SU-DHL-6 (cell line): ENCODE measurements around the gene NSMCE1.

Experiments
- H2AFZ ChIP-seq: fragments of 200-600 bp; sonication (generic); 2 replicates; pipeline ENCODE4 v1.6.1; 2014; ENCODE audit warnings: low read depth, mild to moderate bottlenecking, moderate library complexity, mixed read lengths, antibody characterized with exemption, low read length; ENCODE audit not compliant: severe bottlenecking
- H3F3A ChIP-seq: fragments of 200-600 bp; shearing (Covaris generic); 2 replicates; pipeline ENCODE4 v1.6.0; 2016; ENCODE audit warnings: antibody characterized with exemption, mild to moderate bottlenecking; ENCODE audit not compliant: insufficient read depth
- H3K27ac ChIP-seq: fragments of 200-600 bp; sonication (generic); 2 replicates; pipeline ENCODE4 v1.5.1; 2016; ENCODE audit warnings: low read depth, mild to moderate bottlenecking, low read length, moderate library complexity, mixed read lengths
- H3K27me3 ChIP-seq: fragments of 200-600 bp; sonication (generic), shearing (Covaris generic); 2 replicates; pipeline ENCODE4 v1.6.0; 2014; ENCODE audit warnings: mild to moderate bottlenecking, low read length
- H3K36me3 ChIP-seq: fragments of 200-600 bp; sonication (generic); 2 replicates; pipeline ENCODE4 v1.6.1; 2014; ENCODE audit warnings: mild to moderate bottlenecking, low read length, mixed read lengths
- H3K4me2 ChIP-seq: fragments of 300-600, 200-600 bp; shearing (Covaris generic), sonication (generic); 2 replicates; pipeline ENCODE4 v1.6.0; 2014; ENCODE audit warnings: low read length, low read depth, mild to moderate bottlenecking; ENCODE audit not compliant: poor library complexity, severe bottlenecking
- H3K4me3 ChIP-seq: fragments of 200-600 bp; sonication (generic); 2 replicates; pipeline ENCODE4 v1.5.1; 2014; ENCODE audit warnings: antibody characterized with exemption, low read length, mild to moderate bottlenecking, mixed read lengths; ENCODE audit not compliant: insufficient read depth, poor library complexity, severe bottlenecking
- H3K79me2 ChIP-seq: fragments of 200-600 bp; sonication (generic); 2 replicates; pipeline ENCODE4 v1.6.1; 2014; ENCODE audit warnings: mild to moderate bottlenecking, low read length, moderate library complexity; ENCODE audit not compliant: insufficient read depth
- H3K9ac ChIP-seq: fragments of 200-600 bp; sonication (generic); 2 replicates; pipeline ENCODE4 v1.7.0; 2014; ENCODE audit warnings: mild to moderate bottlenecking, low read length
- H3K9me2 ChIP-seq: fragments of 200-600 bp; sonication (generic); replicated peaks from 2 replicates; pipeline ENCODE4 v1.6.1; 2014; ENCODE audit warnings: low read length; ENCODE audit not compliant: insufficient read depth
- H3K9me3 ChIP-seq: fragments of 200-600 bp; sonication (generic); 2 replicates; pipeline ENCODE4 v1.6.1; 2014; ENCODE audit warnings: low read length, mixed read lengths; ENCODE audit not compliant: insufficient read depth
- H4K20me1 ChIP-seq: fragments of 200-600 bp; sonication (generic); 2 replicates; pipeline ENCODE4 v1.6.1; 2014; ENCODE audit warnings: low read depth, mild to moderate bottlenecking, antibody characterized with exemption, low read length, moderate library complexity, mixed read lengths
- CTCF ChIP-seq: fragments of 200-600 bp; sonication (generic); IDR thresholded peaks from one replicate; pipeline ENCODE4 v1.5.1; 2017; ENCODE audit warnings: antibody characterized with exemption, mild to moderate bottlenecking, low read length, moderate library complexity; ENCODE audit not compliant: insufficient read depth, poor library complexity, severe bottlenecking
- EZH2phosphoT487 ChIP-seq: fragments of 200-600 bp; sonication (generic), shearing (Covaris generic); conservative IDR thresholded peaks from 2 replicates; pipeline ENCODE4 v1.6.1; 2018; ENCODE audit warnings: mild to moderate bottlenecking, antibody characterized with exemption, low read length, moderate library complexity, mixed read lengths

Gene NSMCE1

GRCh38 chr16:27220991-27221390, 47.6 kb downstream of the NSMCE1 start:
- Histone ChIP-seq H3K4me3 (no peak overlapping the region), H4K20me1 (no peaks in the 10 kb centered on the region), H3K9me2 (no peaks in the 10 kb centered on the region), H3K9ac (no peak overlapping the region), H3F3A (no peaks in the 10 kb centered on the region), H3K79me2 (no peaks in the 10 kb centered on the region), H2AFZ (no peak overlapping the region), H3K9me3 (no peaks in the 10 kb centered on the region), H3K36me3 (no peaks in the 10 kb centered on the region), H3K27ac (no peak overlapping the region), H3K27me3 (no peaks in the 10 kb centered on the region), H3K4me2 (no peak overlapping the region)
- TF ChIP-seq EZH2phosphoT487: no peak
- no peak for TF ChIP-seq CTCF

- no peaks in the 10 kb centered on the region for H3F3A ChIP-seq
- H3K27me3 ChIP-seq: no peaks in the 10 kb centered on the region
- H3K4me2 ChIP-seq: no peak overlapping the region
- no peaks in the 10 kb centered on the region for H4K20me1 ChIP-seq
- H2AFZ ChIP-seq: no peak overlapping the region
- no peaks in the 10 kb centered on the region for H3K9me3 ChIP-seq
- H3K36me3 ChIP-seq: no peaks in the 10 kb centered on the region
- no peak overlapping the region for H3K4me3 ChIP-seq
- no peaks in the 10 kb centered on the region for H3K9me2 ChIP-seq
- no peaks in the 10 kb centered on the region for H3K79me2 ChIP-seq
- H3K27ac ChIP-seq: no peak overlapping the region
- no peak for TF ChIP-seq CTCF
- TF ChIP-seq EZH2phosphoT487: no peak
- no peak overlapping the region for H3K9ac ChIP-seq
Measured at GRCh38 chr16:27220527-27220926, 48.0 kb downstream of the NSMCE1 start.

- Histone ChIP-seq H3K4me2 (no peak overlapping the region), H3K9me3 (no peaks in the 10 kb centered on the region), H3K79me2 (no peaks in the 10 kb centered on the region), H3K9me2 (no peaks in the 10 kb centered on the region), H3F3A (no peaks in the 10 kb centered on the region), H3K27me3 (no peaks in the 10 kb centered on the region), H3K36me3 (no peaks in the 10 kb centered on the region), H3K4me3 (no peak overlapping the region), H4K20me1 (no peaks in the 10 kb centered on the region), H3K9ac (no peak overlapping the region), H3K27ac (no peak overlapping the region), H2AFZ (no peak overlapping the region)
- no peak for TF ChIP-seq CTCF
- TF ChIP-seq EZH2phosphoT487: no peak
Measured at GRCh38 chr16:27220120-27220519, 48.5 kb downstream of the NSMCE1 start.

GRCh38 chr16:27219161-27219560, 49.4 kb downstream of the NSMCE1 start:
- Histone ChIP-seq H3K36me3 (no peaks in the 10 kb centered on the region), H3K4me2 (no peak overlapping the region), H3F3A (no peaks in the 10 kb centered on the region), H3K27me3 (no peaks in the 10 kb centered on the region), H3K9me2 (no peaks in the 10 kb centered on the region), H3K4me3 (no peak overlapping the region), H3K79me2 (no peaks in the 10 kb centered on the region), H2AFZ (no peak overlapping the region), H3K9me3 (no peaks in the 10 kb centered on the region), H3K27ac (no peak overlapping the region), H4K20me1 (no peaks in the 10 kb centered on the region), H3K9ac (no peak overlapping the region)
- no peak for TF ChIP-seq CTCF
- TF ChIP-seq EZH2phosphoT487: no peak
